H9 (cell line): ENCODE measurements around the gene TWSG1. TPM values are rescaled to one million over a fixed set of nuclear protein-coding genes. Genes with fewer than 3 reads are reported as not detected.

Experiments used
- DNase-seq: peaks from one replicate; pipeline ENCODE4 v3.0.0-alpha.2; 2017
- H2AFZ ChIP-seq: one replicate; pipeline ENCODE4 v1.6.1; 2013; ENCODE audit warnings: mild to moderate bottlenecking, low read length, control low read depth, moderate library complexity
- H2AK5ac ChIP-seq: 2 replicates; pipeline ENCODE4 v1.6.1; 2013; ENCODE audit warnings: low read length, control low read depth, mixed read lengths; ENCODE audit not compliant: insufficient read length
- H2BK120ac ChIP-seq: one replicate; pipeline ENCODE4 v1.6.1; 2013; ENCODE audit warnings: low read depth, mild to moderate bottlenecking, low read length, control low read depth, inconsistent platforms; ENCODE audit not compliant: poor library complexity, severe bottlenecking
- H2BK12ac ChIP-seq: 2 replicates; pipeline ENCODE4 v1.6.1; 2013; ENCODE audit warnings: low read length, control low read depth, mixed read lengths, low read depth; ENCODE audit not compliant: insufficient read length
- H2BK15ac ChIP-seq: 2 replicates; pipeline ENCODE4 v1.6.1; 2013; ENCODE audit warnings: low read depth, low read length, control low read depth
- H2BK20ac ChIP-seq: one replicate; pipeline ENCODE4 v1.6.1; 2013; ENCODE audit warnings: low read depth, mild to moderate bottlenecking, low read length, control low read depth, inconsistent platforms; ENCODE audit not compliant: poor library complexity, severe bottlenecking
- H2BK5ac ChIP-seq: 2 replicates; pipeline ENCODE4 v1.6.1; 2013; ENCODE audit warnings: low read length, control low read depth, mixed read lengths; ENCODE audit not compliant: insufficient read length
- H3K14ac ChIP-seq: 2 replicates; pipeline ENCODE4 v1.6.1; 2013; ENCODE audit warnings: low read length, control low read depth; ENCODE audit not compliant: insufficient read depth
- H3K18ac ChIP-seq: 2 replicates; pipeline ENCODE4 v1.6.1; 2013; ENCODE audit warnings: low read depth, mild to moderate bottlenecking, mixed read lengths, low read length, control low read depth; ENCODE audit not compliant: insufficient read length
- H3K23ac ChIP-seq: 2 replicates; pipeline ENCODE4 v1.6.1; 2013; ENCODE audit warnings: low read length, control low read depth, mixed read lengths, low read depth; ENCODE audit not compliant: insufficient read length
- H3K23me2 ChIP-seq: 2 replicates; pipeline ENCODE4 v1.6.1; 2013; ENCODE audit warnings: low read depth, mild to moderate bottlenecking, mixed read lengths, low read length, control low read depth; ENCODE audit not compliant: insufficient read length, poor library complexity, severe bottlenecking
- H3K27ac ChIP-seq: 2 replicates; pipeline ENCODE4 v1.5.1; 2013; ENCODE audit warnings: low read length, control low read depth, mixed read lengths, low read depth; ENCODE audit not compliant: insufficient read length
- H3K27me3 ChIP-seq: 2 replicates; pipeline ENCODE4 v1.6.1; 2013; ENCODE audit warnings: low read length, control low read depth, inconsistent platforms; ENCODE audit not compliant: insufficient read depth
- H3K4ac ChIP-seq: 2 replicates; pipeline ENCODE4 v1.6.1; 2013; ENCODE audit warnings: low read depth, mild to moderate bottlenecking, control low read depth, inconsistent platforms, low read length, moderate library complexity
- H3K4me1 ChIP-seq: 2 replicates; pipeline ENCODE4 v1.6.1; 2013; ENCODE audit warnings: low read length, control low read depth, inconsistent platforms; ENCODE audit not compliant: insufficient read depth
- H3K4me2 ChIP-seq: 2 replicates; pipeline ENCODE4 v1.6.1; 2013; ENCODE audit warnings: low read length, control low read depth, mixed read lengths; ENCODE audit not compliant: insufficient read length, insufficient read depth
- H3K56ac ChIP-seq: 2 replicates; pipeline ENCODE4 v1.6.1; 2013; ENCODE audit warnings: low read depth, mild to moderate bottlenecking, mixed read lengths, low read length, control low read depth; ENCODE audit not compliant: insufficient read length
- H3K79me1 ChIP-seq: 2 replicates; pipeline ENCODE4 v1.6.1; 2013; ENCODE audit warnings: low read depth, mild to moderate bottlenecking, moderate library complexity, low read length, control low read depth, inconsistent platforms; ENCODE audit not compliant: insufficient read depth, poor library complexity, severe bottlenecking
- H3K79me2 ChIP-seq: 2 replicates; pipeline ENCODE4 v1.6.1; 2013; ENCODE audit warnings: low read length, control low read depth, inconsistent platforms; ENCODE audit not compliant: insufficient read depth
- H3K9ac ChIP-seq: 2 replicates; pipeline ENCODE4 v1.6.1; 2013; ENCODE audit warnings: low read length, control low read depth, mixed read lengths; ENCODE audit not compliant: insufficient read length; ENCODE audit errors: extremely low read depth
- H3K9me3 ChIP-seq: one replicate; pipeline ENCODE4 v1.6.1; 2013; ENCODE audit warnings: low read depth, low read length, inconsistent platforms; ENCODE audit not compliant: control insufficient read depth
- H3T11ph ChIP-seq: one replicate; pipeline ENCODE4 v1.6.1; 2013; ENCODE audit warnings: mild to moderate bottlenecking, low read length, control low read depth, inconsistent platforms
- H4K20me1 ChIP-seq: one replicate; pipeline ENCODE4 v1.6.1; 2013; ENCODE audit not compliant: control insufficient read depth, insufficient read length, insufficient read depth
- H4K5ac ChIP-seq: 2 replicates; pipeline ENCODE4 v1.6.1; 2013; ENCODE audit warnings: low read depth, mild to moderate bottlenecking, mixed read lengths, low read length, control low read depth; ENCODE audit not compliant: insufficient read length
- H4K8ac ChIP-seq: replicated peaks from 2 replicates; pipeline ENCODE4 v1.6.1; 2013; ENCODE audit warnings: low read length, control low read depth, mixed read lengths, low read depth; ENCODE audit not compliant: insufficient read length
- H4K91ac ChIP-seq: 2 replicates; pipeline ENCODE4 v1.6.1; 2013; ENCODE audit warnings: low read depth, mild to moderate bottlenecking, moderate library complexity, mixed read lengths, low read length, control low read depth; ENCODE audit not compliant: insufficient read length
- H3K27ac Mint-ChIP-seq, 3 experiments: 2 replicates in 2 of 3; 3 replicates in 1 of 3; pipeline ENCODE4 v1.8.0; 2020 to 2021; ENCODE audit warnings: mixed read lengths in 3 of 3, mild to moderate bottlenecking in 1 of 3, moderate library complexity in 1 of 3
- H3K27me3 Mint-ChIP-seq: 2 replicates; pipeline ENCODE4 v1.8.0; 2021; ENCODE audit warnings: low read depth, mild to moderate bottlenecking, moderate library complexity, mixed read lengths
- H3K36me3 Mint-ChIP-seq, 3 experiments: 2 replicates in 2 of 3; 3 replicates in 1 of 3; pipeline ENCODE4 v1.8.0; 2020 to 2021; ENCODE audit warnings: low read depth in 3 of 3, mixed read lengths in 3 of 3; ENCODE audit not compliant: insufficient read depth in 1 of 3
- H3K4me1 Mint-ChIP-seq, 2 experiments: 2 replicates each; pipeline ENCODE4 v1.8.0; 2020; ENCODE audit warnings: mixed read lengths in 2 of 2
- H3K4me3 Mint-ChIP-seq, 2 experiments: 2 replicates in 1 of 2; 3 replicates in 1 of 2; pipeline ENCODE4 v1.8.0; 2020 to 2021; ENCODE audit warnings: mild to moderate bottlenecking in 2 of 2, mixed read lengths in 2 of 2, moderate library complexity in 1 of 2
- H3K9me3 Mint-ChIP-seq, 2 experiments: 2 replicates in 1 of 2; 3 replicates in 1 of 2; pipeline ENCODE4 v1.8.0; 2020; ENCODE audit warnings: mild to moderate bottlenecking in 2 of 2, mixed read lengths in 2 of 2, moderate library complexity in 1 of 2
- WGBS: extraction: QIAGEN DNeasy Blood & Tissue Kit; methylation state at CpG from one replicate; pipeline ENCODE4 v1.1.7; 2013; ENCODE audit warnings: missing lambda C conversion rate, low lambda C conversion rate, mixed read lengths; ENCODE audit not compliant: insufficient read length; ENCODE audit errors: extremely low coverage; 5-methylcytosine and 5-hydroxymethylcytosine counted together
- total RNA-seq: library from RNA; stranded (reverse); gene quantifications from 2 replicates; pipeline ENCODE4 v1.2.1, GENCODE V29; 2021
- TF ChIP-seq, protein P1 (sequence below): fragments of 200-600 bp; sonication (generic); conservative IDR thresholded peaks from 3 replicates; pipeline ENCODE4 v1.8.0; 2021; ENCODE audit warnings: antibody characterized with exemption, mild to moderate bottlenecking

TWSG1 gene
- total RNA-seq, 1 experiment from 2014 or later = 25.7 TPM

GRCh38 chr18:9365406-9365805 lies 30.8 kb downstream of the TWSG1 start:
- Mint-ChIP-seq H3K4me3 (no peak overlapping the region), H3K9me3 (peaks cover 6 to 10% of the 10 kb centered on the region in 2 experiments), H3K27ac (peak overlapping the region in 1 of 3 experiments; percentile 66; a peak in 1 of 7 replicates), H3K27me3 (no peaks in the 10 kb centered on the region), H3K36me3 (peaks cover 14 to 30% (median 23%) of the 10 kb centered on the region in 3 experiments), H3K4me1 (peaks cover 12 to 14% of the 10 kb centered on the region in 2 experiments)
- no peak overlapping the region for H2AK5ac ChIP-seq
- H3K4me1 ChIP-seq = no peaks in the 10 kb centered on the region
- H3K14ac ChIP-seq = no peak overlapping the region
- H3T11ph ChIP-seq = no peak overlapping the region
- no peaks in the 10 kb centered on the region for H3K79me2 ChIP-seq
- no peak overlapping the region for H4K91ac ChIP-seq
- no peak overlapping the region for H2BK12ac ChIP-seq
- H3K9ac ChIP-seq = no peak overlapping the region
- no peak overlapping the region for H3K56ac ChIP-seq
- no peaks in the 10 kb centered on the region for H3K23me2 ChIP-seq
- H2BK120ac ChIP-seq = no peak overlapping the region
- no peak for DNase-seq
- no peak overlapping the region for H2BK5ac ChIP-seq
- H3K18ac ChIP-seq = no peak overlapping the region
- H3K79me1 ChIP-seq = no peaks in the 10 kb centered on the region
- H2BK15ac ChIP-seq = no peak overlapping the region
- H3K27ac ChIP-seq = no peak overlapping the region
- H4K20me1 ChIP-seq = no peaks in the 10 kb centered on the region
- TF ChIP-seq, protein P1, sequence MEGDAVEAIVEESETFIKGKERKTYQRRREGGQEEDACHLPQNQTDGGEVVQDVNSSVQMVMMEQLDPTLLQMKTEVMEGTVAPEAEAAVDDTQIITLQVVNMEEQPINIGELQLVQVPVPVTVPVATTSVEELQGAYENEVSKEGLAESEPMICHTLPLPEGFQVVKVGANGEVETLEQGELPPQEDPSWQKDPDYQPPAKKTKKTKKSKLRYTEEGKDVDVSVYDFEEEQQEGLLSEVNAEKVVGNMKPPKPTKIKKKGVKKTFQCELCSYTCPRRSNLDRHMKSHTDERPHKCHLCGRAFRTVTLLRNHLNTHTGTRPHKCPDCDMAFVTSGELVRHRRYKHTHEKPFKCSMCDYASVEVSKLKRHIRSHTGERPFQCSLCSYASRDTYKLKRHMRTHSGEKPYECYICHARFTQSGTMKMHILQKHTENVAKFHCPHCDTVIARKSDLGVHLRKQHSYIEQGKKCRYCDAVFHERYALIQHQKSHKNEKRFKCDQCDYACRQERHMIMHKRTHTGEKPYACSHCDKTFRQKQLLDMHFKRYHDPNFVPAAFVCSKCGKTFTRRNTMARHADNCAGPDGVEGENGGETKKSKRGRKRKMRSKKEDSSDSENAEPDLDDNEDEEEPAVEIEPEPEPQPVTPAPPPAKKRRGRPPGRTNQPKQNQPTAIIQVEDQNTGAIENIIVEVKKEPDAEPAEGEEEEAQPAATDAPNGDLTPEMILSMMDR = no peak
- no peak overlapping the region for H3K4ac ChIP-seq
- no peak overlapping the region for H3K23ac ChIP-seq
- no peak overlapping the region for H4K8ac ChIP-seq
- H3K27me3 ChIP-seq = no peaks in the 10 kb centered on the region
- H2BK20ac ChIP-seq = no peak overlapping the region
- no peak overlapping the region for H2AFZ ChIP-seq
- WGBS = no CpG with 5 or more reads among the region's 7 CpGs
- no peaks in the 10 kb centered on the region for H3K9me3 ChIP-seq
- H3K4me2 ChIP-seq = no peak overlapping the region
- no peak overlapping the region for H4K5ac ChIP-seq
